ENCODE results near the gene ZNF619. TPM values are rescaled to one million over a fixed set of nuclear protein-coding genes. Genes with fewer than 3 reads are reported as not detected.
A peak's percentile ranks its signal among the peaks of the same experiment; 100 is the strongest.

Gene ZNF619
- total RNA-seq, 2 donors from 2014 or later: 4.7 to 5.5 TPM

DNA sequence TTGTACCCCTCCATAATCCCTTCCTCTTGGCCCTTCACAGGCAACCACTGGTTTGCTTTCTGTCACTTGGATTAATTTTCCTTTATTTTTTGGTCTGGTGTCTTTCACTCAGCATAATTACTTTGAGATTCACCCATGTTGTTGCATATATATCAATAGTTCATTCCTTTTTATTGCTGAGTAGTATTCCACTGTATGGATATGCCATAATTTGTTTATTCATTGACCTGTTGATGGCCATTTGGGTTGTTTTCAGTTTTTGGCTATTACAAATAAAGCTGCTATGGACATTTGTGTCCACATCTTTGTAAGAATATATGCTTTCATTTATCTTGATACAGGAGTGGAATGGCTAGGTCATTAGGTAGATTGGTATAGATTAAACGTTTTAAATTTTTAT is 41.9 kb downstream of the ZNF619 start:
- no peak for DNase-seq (ENCODE audit: low spot score)
- intact Hi-C loops (cut with DNase I): no loop called here

- no peak for DNase-seq (ENCODE audit: low spot score)
- intact Hi-C loops (cut with DNase I): loop anchor here (10.0 kb wide), 2 partner anchors 66 to 216 kb away; partner anchors contain the start of genes EIF1B (in 1 of the 2) and RPL14 (in 1 of the 2)
These were observed 44.3 kb downstream of the ZNF619 start for GRCh38 chr3:40521254-40521653.

- DNase-seq (ENCODE audit: low spot score): no peak
- intact Hi-C loops (cut with DNase I): loop anchor here (10.0 kb wide), 2 partner anchors 69 to 219 kb away; partner anchors contain the start of genes EIF1B (in 1 of the 2) and RPL14 (in 1 of the 2)
These were observed 46.9 kb downstream of the ZNF619 start for GRCh38 chr3:40523781-40524180.

- intact Hi-C loops (cut with DNase I): loop anchor here (10.0 kb wide), 2 partner anchors 69 to 219 kb away; partner anchors contain the start of genes EIF1B (in 1 of the 2) and RPL14 (in 1 of the 2)
- no peak for DNase-seq (ENCODE audit: low spot score)
These were observed 47.3 kb downstream of the ZNF619 start for GRCh38 chr3:40524222-40524567.

DNA sequence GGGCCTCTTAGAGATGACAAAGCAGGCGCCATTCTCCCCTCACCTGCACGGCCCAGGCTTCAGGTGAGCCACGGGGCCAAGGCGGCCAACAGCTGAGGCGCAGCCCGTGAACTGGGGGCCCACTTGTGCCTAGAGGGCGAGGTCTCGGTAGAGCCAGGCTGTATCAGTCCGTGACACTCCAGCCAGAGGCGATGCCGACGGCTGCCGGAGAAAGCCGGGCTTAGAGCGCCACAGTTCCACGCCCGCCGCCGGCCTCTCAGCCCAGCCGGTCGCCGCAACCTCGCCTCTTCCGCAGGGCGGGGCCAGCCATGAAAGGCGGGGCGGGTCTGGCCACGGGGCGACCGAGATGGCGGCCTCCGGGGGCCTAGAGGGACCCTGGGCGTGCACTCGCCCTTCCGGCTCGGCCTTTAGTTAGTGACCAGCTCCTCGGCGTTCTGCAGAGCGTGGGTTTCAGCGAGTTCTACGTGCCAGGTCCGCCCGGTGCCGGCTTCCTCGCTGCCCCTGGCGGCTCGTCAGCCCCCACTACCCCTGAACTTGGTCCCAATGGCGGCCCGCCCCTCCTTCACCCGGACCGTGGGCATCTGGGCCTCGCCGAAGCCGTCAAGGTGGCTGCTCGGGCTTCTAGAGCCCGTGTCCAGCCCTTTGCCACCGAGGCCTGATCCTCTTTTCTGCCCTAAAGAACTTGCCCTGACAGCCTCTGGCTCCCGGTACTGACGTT is 47.8 kb downstream of the ZNF619 start, which contains the start of gene ZNF621:
TSS of gene ZNF621 (plus strand) at position 393 of the 718 bp plus-strand sequence. CDS start 881 bp downstream, outside the sequence.
- DNase-seq (ENCODE audit: low spot score): peak; percentile 98
- intact Hi-C loops (cut with DNase I): loop anchor here (10.0 kb wide), 2 partner anchors 70 to 220 kb away; partner anchors contain the start of genes EIF1B (in 1 of the 2) and RPL14 (in 1 of the 2)

DNA sequence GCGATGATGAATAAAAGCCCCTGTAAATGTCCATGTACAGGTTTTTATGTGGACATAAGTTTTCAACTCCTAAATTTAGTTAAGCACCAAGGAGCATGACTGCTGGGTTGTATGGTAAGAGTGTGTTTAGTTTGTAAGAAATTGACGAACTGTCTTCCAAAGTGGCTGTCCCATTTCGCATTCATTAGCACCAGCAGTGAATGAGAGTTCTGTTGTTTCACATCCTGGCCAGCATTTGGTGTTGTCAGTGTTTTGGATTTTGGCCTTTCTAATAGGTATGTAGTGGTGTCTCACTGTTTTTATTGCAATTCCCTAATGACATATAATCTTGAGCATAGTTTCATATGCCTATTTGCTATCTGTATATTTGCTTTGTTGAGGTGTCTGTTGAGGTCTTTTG is 51.5 kb downstream of the ZNF619 start:
- intact Hi-C loops (cut with DNase I): loop anchor here (10.0 kb wide), 2 partner anchors 74 to 224 kb away; partner anchors contain the start of genes EIF1B (in 1 of the 2) and RPL14 (in 1 of the 2)
- DNase-seq (ENCODE audit: low spot score): no peak

DNA sequence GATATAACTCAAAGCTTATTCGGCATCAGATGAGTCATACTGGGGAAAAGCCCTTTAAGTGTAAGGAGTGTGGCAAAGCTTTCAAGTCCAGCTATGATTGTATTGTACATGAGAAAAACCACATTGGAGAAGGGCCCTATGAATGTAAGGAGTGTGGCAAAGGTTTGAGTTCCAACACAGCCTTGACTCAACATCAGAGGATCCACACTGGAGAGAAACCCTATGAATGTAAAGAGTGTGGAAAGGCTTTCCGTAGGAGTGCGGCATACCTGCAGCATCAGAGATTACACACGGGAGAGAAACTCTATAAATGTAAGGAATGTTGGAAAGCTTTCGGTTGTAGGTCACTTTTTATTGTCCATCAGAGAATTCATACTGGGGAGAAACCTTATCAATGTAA is 55.3 kb downstream of the ZNF619 start:
- intact Hi-C loops (cut with DNase I): no loop called here

DNA sequence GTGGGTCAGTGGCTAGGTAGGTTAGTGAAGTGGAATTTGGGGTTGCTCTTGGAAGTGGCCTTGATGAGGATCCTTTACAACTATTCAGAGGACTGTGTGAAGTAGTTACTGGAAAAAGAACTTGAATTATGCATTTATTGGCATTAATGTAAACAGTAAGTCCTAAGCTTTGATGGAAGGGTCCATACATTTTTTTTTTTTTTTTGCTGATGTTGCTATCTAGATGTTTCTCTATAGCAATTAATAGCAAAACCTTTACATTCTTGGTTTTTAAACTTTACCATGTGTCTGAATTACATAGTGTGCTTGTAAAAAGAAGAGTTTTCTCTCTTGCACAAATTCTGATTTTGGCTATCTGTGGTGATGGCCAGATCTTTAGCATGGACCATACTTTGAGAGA is 57.4 kb downstream of the ZNF619 start:
- DNase-seq (ENCODE audit: low spot score): no peak
- intact Hi-C loops (cut with DNase I): no loop called here

More for the DNA sequence above, 55.3 kb downstream of the ZNF619 start:
- DNase-seq (ENCODE audit: low spot score): no peak

Other genes starting within 250 kb of the ZNF619 start
- 10 to 100 TPM; 47.3 to 50.9 TPM for gene EIF1B, start 167.4 kb upstream of the ZNF619 start, total RNA-seq
- gene ENTPD3, start 89.9 kb upstream of the ZNF619 start, total RNA-seq: 1 to 10 TPM; 1.1 to 1.9 TPM
- gene RPL14, start 19.8 kb upstream of the ZNF619 start, total RNA-seq: 1,000 to 10,000 TPM; 1,096 to 1,308 TPM
- gene ZNF620, start 28.9 kb downstream of the ZNF619 start, total RNA-seq: 1 to 10 TPM; 3.6 to 3.7 TPM
- 10 to 100 TPM; 21.0 to 23.8 TPM for gene ZNF621, start 47.8 kb downstream of the ZNF619 start, total RNA-seq

All from posterior vena cava (tissue), 2 donors.